HepG2 (cell line): ENCODE measurements around the gene RARA. TPM values are rescaled to one million over a fixed set of nuclear protein-coding genes. Genes with fewer than 3 reads are reported as not detected.

Experiments used
- ATAC-seq: fragments of 200-7000 bp; cut with Tn5 transposase; 3 replicates; pipeline ENCODE4 v1.9.1; 2020; ENCODE audit warnings: mild to moderate bottlenecking, moderate library complexity
- BruUV-seq: library from RNA; stranded (reverse); fragments of 400-500 nt; replicated peaks from 2 replicates; lab custom pipeline; 2021; lab: Mats Ljungman, UMichigan
- CTCF ChIA-PET: fragments of 300-600 bp; formaldehyde crosslinking; extraction: SDS; loops from one replicate; lab custom pipeline; 2021; ENCODE audit warnings: low total read pairs, inconsistent platforms, low intra/inter-chr PET ratio; lab: Yijun Ruan, JAX
- POLR2A ChIA-PET: fragments of 350-600 bp; sonication (Branson Sonifier 250); formaldehyde crosslinking; loops from one replicate; lab custom pipeline; 2020; ENCODE audit warnings: antibody characterized with exemption, inconsistent platforms; lab: Yijun Ruan, JAX
- DNase-seq: peaks from one replicate; pipeline ENCODE4 v3.0.0-alpha.2; 2015; ENCODE audit warnings: low spot score
- FAIRE-seq: peaks from 3 replicates; lab custom pipeline; 2011; peaks lifted over from hg19 to GRCh38; lab: Jason Lieb, UNC
- H2AFZ ChIP-seq: one replicate; pipeline ENCODE4 v1.6.1; 2011; ENCODE audit warnings: low read length, inconsistent platforms
- H3K27ac ChIP-seq: fragments of 300-600 bp; 3 replicates; pipeline ENCODE4 v1.8.0; 2011; ENCODE audit warnings: mixed run types, mild to moderate bottlenecking, mixed read lengths, low read length, inconsistent platforms; ENCODE audit not compliant: insufficient read depth; ENCODE audit errors: extremely low read length
- H3K27me3 ChIP-seq, 2 experiments: fragments of 200-600 bp in 1 of 2; 2 replicates in 1 of 2; 3 replicates in 1 of 2; pipeline versions ENCODE4 v1.6.0 to v1.8.0; 2011; ENCODE audit warnings: low read length in 2 of 2, mild to moderate bottlenecking in 2 of 2, moderate library complexity in 2 of 2, inconsistent platforms in 1 of 2; ENCODE audit not compliant: insufficient read depth in 2 of 2, control insufficient read depth in 1 of 2
- H3K36me3 ChIP-seq, 2 experiments: fragments of 200-600 bp in 1 of 2; replicated peaks in 1 of 2; 2 replicates in 1 of 2; 3 replicates in 1 of 2; pipeline versions ENCODE4 v1.5.1 to v1.8.0; 2011; ENCODE audit warnings: low read length in 2 of 2, inconsistent platforms in 1 of 2; ENCODE audit not compliant: insufficient read depth in 2 of 2, control insufficient read depth in 1 of 2
- H3K4me1 ChIP-seq: 2 replicates; pipeline ENCODE4 v1.5.1; 2012; ENCODE audit warnings: low read length, inconsistent platforms; ENCODE audit not compliant: insufficient read depth
- H3K4me2 ChIP-seq: 2 replicates; pipeline ENCODE4 v1.6.0; 2011; ENCODE audit warnings: low read depth, low read length, inconsistent platforms
- H3K4me3 ChIP-seq, 3 experiments: fragments of 200-600 bp in 1 of 3; sonication (generic), shearing (Covaris generic) in 1 of 3; replicated peaks in 1 of 3; 2 replicates each; pipeline ENCODE4 v1.5.1; 2011 to 2016; ENCODE audit warnings: low read length in 3 of 3, inconsistent platforms in 2 of 3, low read depth in 2 of 3, mild to moderate bottlenecking in 2 of 3, control low read depth in 1 of 3, mixed read lengths in 1 of 3; ENCODE audit not compliant: insufficient read depth in 1 of 3
- H3K79me2 ChIP-seq: one replicate; pipeline ENCODE4 v1.6.1; 2011; ENCODE audit warnings: low read length, inconsistent platforms; ENCODE audit not compliant: insufficient read depth
- H3K9ac ChIP-seq: 2 replicates; pipeline ENCODE4 v1.6.0; 2011; ENCODE audit warnings: mild to moderate bottlenecking, low read depth, low read length, inconsistent platforms; ENCODE audit not compliant: insufficient read depth
- H3K9me3 ChIP-seq: 2 replicates; pipeline ENCODE4 v1.5.1; 2012; ENCODE audit warnings: mild to moderate bottlenecking, low read length
- H4K20me1 ChIP-seq: 2 replicates; pipeline ENCODE4 v1.6.0; 2011; ENCODE audit warnings: inconsistent platforms, mild to moderate bottlenecking, low read length, moderate library complexity; ENCODE audit not compliant: insufficient read depth
- DPF2 ChIP-seq: sonication (generic); formaldehyde crosslinking; IDR thresholded peaks from 2 replicates; pipeline ENCODE4 v1.4.0; 2020; ENCODE audit warnings: mild to moderate bottlenecking, low read depth, missing genetic modification reagents, borderline replicate concordance
- KDM1A ChIP-seq: IDR thresholded peaks from 2 replicates; pipeline ENCODE4 v1.6.1; 2016; ENCODE audit warnings: missing compliant biosample characterization
- REST ChIP-seq, 2 experiments: IDR thresholded peaks; 2 replicates each; pipeline ENCODE4 v1.6.1; 2011 to 2012; ENCODE audit warnings: low read length in 2 of 2, borderline replicate concordance in 1 of 2, low read depth in 1 of 2, mild to moderate bottlenecking in 1 of 2, moderate library complexity in 1 of 2
- TEAD3 ChIP-seq: optimal IDR thresholded peaks from 2 replicates; pipeline ENCODE3; 2016; ENCODE audit warnings: borderline replicate concordance
- THAP7 ChIP-seq: sonication (generic); formaldehyde crosslinking; IDR thresholded peaks from 2 replicates; pipeline ENCODE4 v1.8.1; 2023; ENCODE audit warnings: mild to moderate bottlenecking, missing genetic modification reagents
- ZNF564 ChIP-seq: sonication (generic); formaldehyde crosslinking; IDR thresholded peaks from 2 replicates; pipeline ENCODE4 v1.8.1; 2023; ENCODE audit warnings: mild to moderate bottlenecking, missing genetic modification reagents
- WGBS: methylation state at CpG from one replicate; pipeline ENCODE4 v1.1.6; 2017; ENCODE audit warnings: low lambda C conversion rate; 5-methylcytosine and 5-hydroxymethylcytosine counted together
- in situ Hi-C: cut with HindIII; loops from 2 replicates; pipeline ENCODE4 v1.10.0; 2017; ENCODE audit warnings: low pct_unique_long_range_greater_than_20kb; ENCODE audit not compliant: extremely low pct_ligation_motif_present
- intact Hi-C: fragments of 100-400 bp; cut with micrococcal nuclease; formaldehyde crosslinking; loops from one replicate; pipeline ENCODE4 v1.10.0; 2022; ENCODE audit not compliant: unreplicated experiment
- polyA plus RNA-seq, 8 experiments: library from polyadenylated mRNA; depleted of rRNA in 3 of 8; stranded (reverse) in 7 of 8; unstranded in 1 of 8; fragments of >200 nt; fragmentation: Illumina TruSeq in 4 of 8; extraction: Trizol in 4 of 8; gene quantifications; 2 replicates each; pipeline versions ENCODE4 v1.2.1 to v1.2.3, GENCODE V29; 2011 to 2016; ENCODE audit warnings: low read depth in 4 of 8, missing spikeins in 1 of 8, mixed read lengths in 1 of 8; ENCODE audit not compliant: insufficient read depth in 1 of 8
- total RNA-seq, 5 experiments: library from RNA; depleted of rRNA; stranded (reverse); fragments of >200 nt; fragmentation: Illumina TruSeq; extraction: Trizol; gene quantifications; 2 replicates each; pipeline ENCODE4 v1.2.3, GENCODE V29; 2016; ENCODE audit warnings: low read depth in 1 of 5
- TF ChIP-seq, protein P1 (sequence below): sonication (generic); formaldehyde crosslinking; IDR thresholded peaks from 2 replicates; pipeline ENCODE4 v1.4.0; 2020; ENCODE audit warnings: missing genetic modification reagents
- TF ChIP-seq, protein P2 (sequence below): sonication (generic); formaldehyde crosslinking; IDR thresholded peaks from 2 replicates; pipeline ENCODE4 v1.5.0; 2020; ENCODE audit warnings: missing genetic modification reagents, mild to moderate bottlenecking, borderline replicate concordance
- TF ChIP-seq, protein P3 (sequence below): sonication (generic); formaldehyde crosslinking; IDR thresholded peaks from 2 replicates; pipeline ENCODE4 v1.5.0; 2020; ENCODE audit warnings: missing genetic modification reagents

RARA gene
- total and polyA plus RNA-seq, 2 of the 13 experiments (the other 11 are each of a cell fraction or from before 2014, with no cell fraction given) = 6.4 to 8.6 TPM

DNA sequence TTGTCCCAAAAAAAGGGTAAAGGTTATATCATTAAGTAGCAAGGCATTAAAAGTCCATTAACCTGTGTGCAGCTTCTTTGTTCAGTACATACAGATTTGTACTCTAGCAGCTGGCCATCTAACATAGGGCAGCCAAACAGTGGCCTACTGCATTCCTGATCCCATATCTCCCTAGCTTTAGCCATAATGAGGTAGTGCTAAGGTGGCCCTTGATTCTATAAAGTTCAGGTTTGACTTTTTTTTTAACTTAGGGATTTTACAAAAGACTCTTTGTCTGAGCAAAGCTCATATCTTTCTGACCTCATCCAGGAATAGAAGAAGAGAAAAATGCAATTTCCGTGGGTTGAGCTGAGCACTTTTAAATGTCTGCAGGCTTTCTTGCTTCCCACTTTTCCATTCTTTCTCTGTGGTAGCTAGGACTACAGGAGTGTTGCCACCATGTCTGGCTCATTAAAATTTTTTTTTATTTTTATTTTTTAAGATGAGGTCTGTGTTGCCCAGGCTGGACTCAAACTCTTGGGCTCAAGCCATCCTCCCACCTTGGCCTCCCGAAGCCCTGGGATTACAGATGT, 40.8 kb upstream of the RARA start (continued):
- TF ChIP-seq THAP7 (CRISPR knock-in tag) (no peak), ZNF564 (CRISPR knock-in tag) (no peak), DPF2 (CRISPR knock-in tag) (no peak), TEAD3 (CRISPR knock-in tag) (peak; percentile 58)
- TF ChIP-seq, protein P1, sequence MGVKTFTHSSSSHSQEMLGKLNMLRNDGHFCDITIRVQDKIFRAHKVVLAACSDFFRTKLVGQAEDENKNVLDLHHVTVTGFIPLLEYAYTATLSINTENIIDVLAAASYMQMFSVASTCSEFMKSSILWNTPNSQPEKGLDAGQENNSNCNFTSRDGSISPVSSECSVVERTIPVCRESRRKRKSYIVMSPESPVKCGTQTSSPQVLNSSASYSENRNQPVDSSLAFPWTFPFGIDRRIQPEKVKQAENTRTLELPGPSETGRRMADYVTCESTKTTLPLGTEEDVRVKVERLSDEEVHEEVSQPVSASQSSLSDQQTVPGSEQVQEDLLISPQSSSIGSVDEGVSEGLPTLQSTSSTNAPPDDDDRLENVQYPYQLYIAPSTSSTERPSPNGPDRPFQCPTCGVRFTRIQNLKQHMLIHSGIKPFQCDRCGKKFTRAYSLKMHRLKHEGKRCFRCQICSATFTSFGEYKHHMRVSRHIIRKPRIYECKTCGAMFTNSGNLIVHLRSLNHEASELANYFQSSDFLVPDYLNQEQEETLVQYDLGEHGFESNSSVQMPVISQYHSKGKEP (CRISPR knock-in tag) = no peak

- in situ Hi-C loops = no loop called here
- TF ChIP-seq KDM1A (no peak), REST (IDR thresholded peaks at IDR 0.05; ENCODE audit: borderline replicate concordance in 1 of 2, low read depth in 1 of 2, low read length in 2 of 2) (no peak)
- TF ChIP-seq, protein P2, sequence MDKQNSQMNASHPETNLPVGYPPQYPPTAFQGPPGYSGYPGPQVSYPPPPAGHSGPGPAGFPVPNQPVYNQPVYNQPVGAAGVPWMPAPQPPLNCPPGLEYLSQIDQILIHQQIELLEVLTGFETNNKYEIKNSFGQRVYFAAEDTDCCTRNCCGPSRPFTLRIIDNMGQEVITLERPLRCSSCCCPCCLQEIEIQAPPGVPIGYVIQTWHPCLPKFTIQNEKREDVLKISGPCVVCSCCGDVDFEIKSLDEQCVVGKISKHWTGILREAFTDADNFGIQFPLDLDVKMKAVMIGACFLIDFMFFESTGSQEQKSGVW (CRISPR knock-in tag) = no peak
- TF ChIP-seq, protein P3, sequence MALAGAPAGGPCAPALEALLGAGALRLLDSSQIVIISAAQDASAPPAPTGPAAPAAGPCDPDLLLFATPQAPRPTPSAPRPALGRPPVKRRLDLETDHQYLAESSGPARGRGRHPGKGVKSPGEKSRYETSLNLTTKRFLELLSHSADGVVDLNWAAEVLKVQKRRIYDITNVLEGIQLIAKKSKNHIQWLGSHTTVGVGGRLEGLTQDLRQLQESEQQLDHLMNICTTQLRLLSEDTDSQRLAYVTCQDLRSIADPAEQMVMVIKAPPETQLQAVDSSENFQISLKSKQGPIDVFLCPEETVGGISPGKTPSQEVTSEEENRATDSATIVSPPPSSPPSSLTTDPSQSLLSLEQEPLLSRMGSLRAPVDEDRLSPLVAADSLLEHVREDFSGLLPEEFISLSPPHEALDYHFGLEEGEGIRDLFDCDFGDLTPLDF (CRISPR knock-in tag) = no peak
These were observed 30.6 kb upstream of the RARA start for GRCh38 chr17:40278414-40278813.

More at GRCh38 chr17:40278414-40278813, 30.6 kb upstream of the RARA start:
- CTCF ChIA-PET = no interaction called here
- Histone ChIP-seq H3K4me2 (no peak overlapping the region), H3K9ac (no peak overlapping the region), H4K20me1 (no peaks in the 10 kb centered on the region), H2AFZ (no peak overlapping the region), H3K79me2 (no peaks in the 10 kb centered on the region), H3K4me3 (no peak overlapping the region), H3K27ac (no peak overlapping the region), H3K9me3 (no peaks in the 10 kb centered on the region), H3K36me3 (peaks cover 28 to 72% of the 10 kb centered on the region in 2 experiments), H3K4me1 (peaks cover 3% of the 10 kb centered on the region), H3K27me3 (no peaks in the 10 kb centered on the region)
- 100% methylated on average over 1 of the region's 1 CpG for WGBS
- POLR2A ChIA-PET = no interaction called here
- DNase-seq (no peak), FAIRE-seq (no peak), ATAC-seq (no peak)
- BruUV-seq = no TSS peak
- intact Hi-C loops = no loop called here
